MCF 10A (cell line): Measurements from ENCODE around the gene HID1. TPM values are rescaled to one million over a fixed set of nuclear protein-coding genes. Genes with fewer than 3 reads are reported as not detected.

Source experiments
- BruUV-seq: library from RNA; stranded (reverse); fragments of 400-500 nt; replicated peaks from 2 replicates; lab custom pipeline; 2021; lab: Mats Ljungman, UMichigan
- CTCF ChIA-PET: fragments of 300-600 bp; sonication (Branson Sonifier 250); formaldehyde crosslinking; extraction: SDS; loops from one replicate; lab custom pipeline; 2021; ENCODE audit warnings: antibody characterized with exemption, inconsistent platforms; lab: Yijun Ruan, JAX
- POLR2A ChIA-PET: fragments of 300-600, 350-650 bp; sonication (Branson Sonifier 250); formaldehyde crosslinking; extraction: SDS; loops from one replicate; lab custom pipeline; 2020; ENCODE audit warnings: antibody characterized with exemption, inconsistent platforms; lab: Yijun Ruan, JAX
- DNase-seq: peaks from one replicate; pipeline ENCODE4 v3.0.0-alpha.2; 2018; ENCODE audit not compliant: unreplicated experiment
- H3K27ac Mint-ChIP-seq: one replicate; pipeline ENCODE4 v1.8.0; 2022; ENCODE audit warnings: mild to moderate bottlenecking, low read depth, mixed read lengths; ENCODE audit not compliant: unreplicated experiment
- H3K27me3 Mint-ChIP-seq: one replicate; pipeline ENCODE4 v1.8.0; 2022; ENCODE audit warnings: mixed read lengths; ENCODE audit not compliant: insufficient read depth, unreplicated experiment
- H3K36me3 Mint-ChIP-seq: one replicate; pipeline ENCODE4 v1.8.0; 2022; ENCODE audit warnings: mild to moderate bottlenecking, moderate library complexity, mixed read lengths; ENCODE audit not compliant: insufficient read depth, unreplicated experiment
- H3K4me1 Mint-ChIP-seq: one replicate; pipeline ENCODE4 v1.8.0; 2022; ENCODE audit warnings: mixed read lengths; ENCODE audit not compliant: insufficient read depth, unreplicated experiment
- H3K4me3 Mint-ChIP-seq: one replicate; pipeline ENCODE4 v1.8.0; 2022; ENCODE audit warnings: mild to moderate bottlenecking, moderate library complexity, mixed read lengths; ENCODE audit not compliant: unreplicated experiment
- H3K9me3 Mint-ChIP-seq: one replicate; pipeline ENCODE4 v1.8.0; 2022; ENCODE audit warnings: mixed read lengths; ENCODE audit not compliant: unreplicated experiment
- CTCF ChIP-seq: fragments of 200-600 bp; IDR thresholded peaks from one replicate; pipeline ENCODE4 v1.8.0; 2022; ENCODE audit warnings: antibody characterized with exemption, mild to moderate bottlenecking; ENCODE audit not compliant: unreplicated experiment
- intact Hi-C: fragments of 100-400 bp; cut with micrococcal nuclease; formaldehyde crosslinking; loops from 2 replicates; pipeline ENCODE4 v1.14.1; 2022
- total RNA-seq: library from RNA; stranded (reverse); gene quantifications from 2 replicates; pipeline ENCODE4 v1.2.3, GENCODE V29; 2022

HID1 gene
- total RNA-seq, 1 experiment from 2014 or later = 3.2 TPM

- intact Hi-C loops = no loop called here
- DNase-seq = no peak
- TF ChIP-seq CTCF = no peak
- ChIA-PET CTCF (interaction anchor here (0.6 to 11.5 kb wide), 2 partner anchors 31 to 38 kb away, joined by 3 to 233 read pairs; no protein-coding TSS in a partner anchor), POLR2A (interaction anchor here (1.2 to 1.4 kb wide), 2 partner anchors 40 to 43 kb away, joined by 3 to 4 read pairs; no protein-coding TSS in a partner anchor)
- Mint-ChIP-seq H3K27ac (no peak overlapping the region), H3K36me3 (no peaks in the 10 kb centered on the region), H3K4me3 (no peak overlapping the region), H3K27me3 (peaks cover 31% of the 10 kb centered on the region), H3K4me1 (no peaks in the 10 kb centered on the region), H3K9me3 (no peaks in the 10 kb centered on the region)
- BruUV-seq = no TSS peak
Measured at GRCh38 chr17:74921026-74921681, 51.4 kb downstream of the HID1 start.

GRCh38 chr17:74920642-74921025 lies 51.9 kb downstream of the HID1 start:
- no peak overlapping the region for H3K27ac Mint-ChIP-seq
- DNase-seq = no peak
- H3K9me3 Mint-ChIP-seq = no peaks in the 10 kb centered on the region
- intact Hi-C loops = no loop called here
- no peaks in the 10 kb centered on the region for H3K36me3 Mint-ChIP-seq
- H3K4me3 Mint-ChIP-seq = no peak overlapping the region
- CTCF ChIA-PET = interaction anchor here (0.6 to 11.5 kb wide), 4 partner anchors 32 to 171 kb away, joined by 3 to 233 read pairs (median 3); no protein-coding TSS in a partner anchor
- H3K27me3 Mint-ChIP-seq = peaks cover 26% of the 10 kb centered on the region
- no TSS peak for BruUV-seq
- TF ChIP-seq CTCF = no peak
- H3K4me1 Mint-ChIP-seq = no peaks in the 10 kb centered on the region
- POLR2A ChIA-PET = interaction anchor here (1.2 kb wide), 1 partner anchor 40 kb away, joined by 4 read pairs; no protein-coding TSS in a partner anchor

- H3K27ac Mint-ChIP-seq = no peak overlapping the region
- intact Hi-C loops = no loop called here
- ChIA-PET POLR2A (no interaction called here), CTCF (interaction anchor here (0.6 to 11.5 kb wide), 3 partner anchors 39 to 170 kb away, joined by 3 to 233 read pairs (median 3); no protein-coding TSS in a partner anchor)
- H3K4me3 Mint-ChIP-seq = no peak overlapping the region
- no peaks in the 10 kb centered on the region for H3K36me3 Mint-ChIP-seq
- no peaks in the 10 kb centered on the region for H3K9me3 Mint-ChIP-seq
- DNase-seq = no peak
- H3K4me1 Mint-ChIP-seq = no peaks in the 10 kb centered on the region
- peaks cover 22% of the 10 kb centered on the region for H3K27me3 Mint-ChIP-seq
- no peak for TF ChIP-seq CTCF
- no TSS peak for BruUV-seq
Measured at GRCh38 chr17:74920306-74920620, 52.3 kb downstream of the HID1 start.

- no peak for TF ChIP-seq CTCF
Measured at GRCh38 chr17:74919440-74920305, 52.9 kb downstream of the HID1 start.

More at GRCh38 chr17:74919440-74920305, 52.9 kb downstream of the HID1 start:
- POLR2A ChIA-PET = interaction anchor here (1.1 kb wide), 1 partner anchor 46 kb away, joined by 4 read pairs; no protein-coding TSS in a partner anchor
- H3K4me3 Mint-ChIP-seq = no peak overlapping the region
- intact Hi-C loops = no loop called here
- H3K27ac Mint-ChIP-seq = no peak overlapping the region
- no TSS peak for BruUV-seq
- H3K27me3 Mint-ChIP-seq = peaks cover 16% of the 10 kb centered on the region
- H3K4me1 Mint-ChIP-seq = no peaks in the 10 kb centered on the region
- CTCF ChIA-PET = interaction anchor here (0.6 to 11.5 kb wide), 3 partner anchors 40 to 170 kb away, joined by 3 to 233 read pairs (median 3); no protein-coding TSS in a partner anchor
- H3K9me3 Mint-ChIP-seq = no peaks in the 10 kb centered on the region
- DNase-seq = no peak
- no peaks in the 10 kb centered on the region for H3K36me3 Mint-ChIP-seq
